ENCODE results near the gene SPCS1. TPM values are rescaled to one million over a fixed set of nuclear protein-coding genes. Genes with fewer than 3 reads are reported as not detected.

SPCS1 gene
- total RNA-seq, 1 experiment from 2014 or later: 124 TPM

DNA sequence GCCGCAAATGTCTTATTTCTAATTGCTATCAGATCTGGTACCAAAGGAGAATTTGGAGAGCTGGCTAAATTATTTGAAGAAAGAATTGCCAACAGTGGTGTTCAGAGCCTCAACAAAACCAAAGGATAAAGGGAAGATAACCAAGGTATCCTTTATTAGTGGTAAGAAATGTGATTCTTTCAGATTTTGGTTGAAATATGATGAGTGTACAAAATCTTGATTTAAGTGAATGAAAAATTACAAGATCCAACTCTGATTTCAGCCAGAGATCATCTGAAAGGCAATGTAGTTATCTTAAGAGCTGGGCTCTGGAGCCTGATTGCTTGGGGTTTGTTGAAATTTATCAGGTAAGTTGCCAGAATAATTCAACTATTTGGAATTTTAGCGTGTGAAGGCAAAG, 15.3 kb upstream of the SPCS1 start:
- CTCF ChIA-PET: no interaction called here
- Histone ChIP-seq H3K27me3 (ENCODE audit: insufficient read depth, low read length) (no peaks in the 10 kb centered on the region), H3K9ac (ENCODE audit: low read length) (no peak overlapping the region), H3K4me1 (ENCODE audit: control insufficient read depth in 1 of 2, insufficient read depth in 2 of 2, low read length in 2 of 2) (peaks cover 5 to 10% of the 10 kb centered on the region in 2 experiments; a peak in 3 of 4 replicates), H2AFZ (ENCODE audit: low read depth, low read length, poor library complexity, severe bottlenecking) (no peak overlapping the region), H3K27ac (ENCODE audit: low read depth, low read length) (no peak overlapping the region), H3K36me3 (ENCODE audit: control insufficient read depth in 1 of 2, insufficient read depth in 2 of 2, low read length in 2 of 2) (peaks cover 75 to 91% of the 10 kb centered on the region in 2 experiments), H3K4me2 (ENCODE audit: low read length) (no peak overlapping the region), H3K9me2 (ENCODE audit: insufficient read depth) (no peaks in the 10 kb centered on the region), H3K9me3 (ENCODE audit: control insufficient read depth in 1 of 2, insufficient read depth in 1 of 2, low read depth in 1 of 2, low read length in 2 of 2) (no peaks in the 10 kb centered on the region), H4K20me1 (ENCODE audit: insufficient read depth) (peaks cover 26% of the 10 kb centered on the region; the same call in 1 of the 2 replicates), H3K4me3 (replicated peaks in 1 of 2; ENCODE audit: low read depth in 1 of 2, low read length in 2 of 2) (no peak overlapping the region), H3K79me2 (ENCODE audit: insufficient read depth, low read length) (peaks cover 81% of the 10 kb centered on the region)
- ATAC-seq (no peak), DNase-seq (ENCODE audit: low read depth, low spot score) (no peak)
- POLR2A ChIA-PET: interaction anchor here (1.3 to 2.0 kb wide), 3 partner anchors 8 to 15 kb away, joined by 3 to 6 read pairs (median 4); partner anchors contain the start of genes GLT8D1 and SPCS1
- no peak for TF ChIP-seq CBX3 (IDR thresholded peaks at IDR 0.05; ENCODE audit: low read depth)
- TF ChIP-seq POLR2AphosphoS5 (IDR thresholded peaks at IDR 0.05; ENCODE audit: low read depth, low read length): no peak
- no peak for TF ChIP-seq TCF7L2 (IDR thresholded peaks at IDR 0.05; ENCODE audit: borderline replicate concordance, extremely low read depth, insufficient read depth, insufficient read length)
- no peak for TF ChIP-seq EZH2 (IDR thresholded peaks at IDR 0.05)
- no peak for TF ChIP-seq EZH2phosphoT487 (IDR thresholded peaks at IDR 0.05; ENCODE audit: borderline replicate concordance)
- TF ChIP-seq ZFX (IDR thresholded peaks at IDR 0.05): no peak
- TF ChIP-seq, protein P1, sequence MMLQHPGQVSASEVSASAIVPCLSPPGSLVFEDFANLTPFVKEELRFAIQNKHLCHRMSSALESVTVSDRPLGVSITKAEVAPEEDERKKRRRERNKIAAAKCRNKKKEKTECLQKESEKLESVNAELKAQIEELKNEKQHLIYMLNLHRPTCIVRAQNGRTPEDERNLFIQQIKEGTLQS (IDR thresholded peaks at IDR 0.05): no peak
- no peak for TF ChIP-seq ELF1 (IDR thresholded peaks at IDR 0.05; ENCODE audit: borderline replicate concordance, low read depth)
- intact Hi-C loops (cut with micrococcal nuclease): no loop called here
- no TSS peak for BruUV-seq (replicated peaks)
- RAD21 ChIA-PET (ENCODE audit: low non-redundant PET in 1 of 2, low total read pairs in 2 of 2, uncharacterized antibody in 2 of 2, unreplicated experiment in 2 of 2): no interaction called here

GRCh38 chr3:52693071-52693470, 12.8 kb upstream of the SPCS1 start:
- H3K27ac ChIP-seq (ENCODE audit: low read depth, low read length): no peak overlapping the region
- ATAC-seq: no peak
- no peaks in the 10 kb centered on the region for H3K9me3 ChIP-seq (ENCODE audit: control insufficient read depth in 1 of 2, insufficient read depth in 1 of 2, low read depth in 1 of 2, low read length in 2 of 2)
- DNase-seq (ENCODE audit: low read depth, low spot score): no peak
- ChIA-PET CTCF (no interaction called here), RAD21 (ENCODE audit: low non-redundant PET in 1 of 2, low total read pairs in 2 of 2, uncharacterized antibody in 2 of 2, unreplicated experiment in 2 of 2) (no interaction called here), POLR2A (no interaction called here)
- intact Hi-C loops (cut with micrococcal nuclease): no loop called here
- no peak overlapping the region for H2AFZ ChIP-seq (ENCODE audit: low read depth, low read length, poor library complexity, severe bottlenecking)
- no peak overlapping the region for H3K9ac ChIP-seq (ENCODE audit: low read length)
- TF ChIP-seq REST (IDR thresholded peaks at IDR 0.05; ENCODE audit: low read depth) (no peak), POLR2AphosphoS5 (IDR thresholded peaks at IDR 0.05; ENCODE audit: low read depth, low read length) (no peak), ZNF274 (IDR thresholded peaks at IDR 0.05; ENCODE audit: low read depth, low read length) (no peak), EZH2 (IDR thresholded peaks at IDR 0.05) (no peak), POLR2A (IDR thresholded peaks at IDR 0.05; ENCODE audit: borderline replicate concordance, extremely low read depth, insufficient read depth, insufficient read length) (no peak), ZFX (IDR thresholded peaks at IDR 0.05) (no peak)
- H4K20me1 ChIP-seq (ENCODE audit: insufficient read depth): peaks cover 29% of the 10 kb centered on the region; the same call in 1 of the 2 replicates
- no peaks in the 10 kb centered on the region for H3K9me2 ChIP-seq (ENCODE audit: insufficient read depth)
- H3K4me3 ChIP-seq (replicated peaks in 1 of 2; ENCODE audit: low read depth in 1 of 2, low read length in 2 of 2): no peak overlapping the region
- peaks cover 57% of the 10 kb centered on the region for H3K79me2 ChIP-seq (ENCODE audit: insufficient read depth, low read length)
- peaks cover 80 to 90% of the 10 kb centered on the region in 2 experiments for H3K36me3 ChIP-seq (ENCODE audit: control insufficient read depth in 1 of 2, insufficient read depth in 2 of 2, low read length in 2 of 2)
- no peaks in the 10 kb centered on the region for H3K27me3 ChIP-seq (ENCODE audit: insufficient read depth, low read length)
- no TSS peak for BruUV-seq (replicated peaks)
- H3K4me1 ChIP-seq (ENCODE audit: control insufficient read depth in 1 of 2, insufficient read depth in 2 of 2, low read length in 2 of 2): no peaks in the 10 kb centered on the region
- H3K4me2 ChIP-seq (ENCODE audit: low read length): no peak overlapping the region
